ENCODE data around the gene EIF2D. TPM values are rescaled to one million over a fixed set of nuclear protein-coding genes. Genes with fewer than 3 reads are reported as not detected.

Gene EIF2D
- total and polyA plus RNA-seq, 7 donors = 27.0 to 59.6 (median 43.3) TPM

DNA sequence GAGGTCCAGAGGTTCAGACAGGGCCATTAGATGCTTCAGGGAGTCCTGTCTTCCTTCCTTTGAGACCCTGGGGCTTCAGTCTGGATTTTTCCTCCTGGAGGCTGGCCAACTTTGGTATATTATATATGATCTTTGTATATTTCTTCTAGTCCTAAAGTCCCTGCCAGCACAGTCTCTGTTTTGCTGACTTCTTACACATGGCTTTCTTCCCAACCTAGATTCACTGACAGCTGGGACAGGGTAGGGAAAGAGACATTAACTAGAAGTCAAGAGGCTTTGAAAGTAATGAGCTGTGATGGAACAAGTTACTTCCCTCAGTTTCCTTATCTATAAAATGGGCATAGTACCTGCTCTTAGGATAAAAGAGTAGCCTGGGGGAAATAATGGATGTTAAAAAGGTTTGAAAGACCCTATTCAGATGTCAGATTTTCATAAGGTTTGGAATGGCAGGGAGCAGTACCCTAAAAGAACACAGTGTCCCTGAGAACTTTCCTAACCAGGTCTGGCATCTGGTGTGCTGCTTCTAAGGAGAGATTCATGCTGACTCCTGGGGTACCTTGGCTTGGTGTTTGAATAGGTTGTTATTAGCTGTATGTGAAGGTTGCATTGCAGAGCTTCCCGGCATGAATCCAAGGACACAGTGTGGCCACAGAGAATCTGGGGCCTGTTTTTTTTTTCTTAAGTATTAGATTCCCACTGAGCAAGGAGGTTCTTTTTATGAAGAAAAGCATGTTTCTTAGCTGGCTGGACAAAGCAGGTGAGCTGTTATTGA, 57.4 kb downstream of the EIF2D start:
- whole genome bisulfite sequencing, 2 donors = 87 to 92% methylated on average over 1 of the region's 1 CpG
- no peaks in the 10 kb centered on the region for H3K9me3 ChIP-seq
- intact Hi-C loops (cut with DNase I) = no loop called here
- H3K4me3 ChIP-seq = no peak overlapping the region
- no peak for TF ChIP-seq POLR2AphosphoS5 (IDR thresholded peaks at IDR 0.05)
- TF ChIP-seq, protein P1, sequence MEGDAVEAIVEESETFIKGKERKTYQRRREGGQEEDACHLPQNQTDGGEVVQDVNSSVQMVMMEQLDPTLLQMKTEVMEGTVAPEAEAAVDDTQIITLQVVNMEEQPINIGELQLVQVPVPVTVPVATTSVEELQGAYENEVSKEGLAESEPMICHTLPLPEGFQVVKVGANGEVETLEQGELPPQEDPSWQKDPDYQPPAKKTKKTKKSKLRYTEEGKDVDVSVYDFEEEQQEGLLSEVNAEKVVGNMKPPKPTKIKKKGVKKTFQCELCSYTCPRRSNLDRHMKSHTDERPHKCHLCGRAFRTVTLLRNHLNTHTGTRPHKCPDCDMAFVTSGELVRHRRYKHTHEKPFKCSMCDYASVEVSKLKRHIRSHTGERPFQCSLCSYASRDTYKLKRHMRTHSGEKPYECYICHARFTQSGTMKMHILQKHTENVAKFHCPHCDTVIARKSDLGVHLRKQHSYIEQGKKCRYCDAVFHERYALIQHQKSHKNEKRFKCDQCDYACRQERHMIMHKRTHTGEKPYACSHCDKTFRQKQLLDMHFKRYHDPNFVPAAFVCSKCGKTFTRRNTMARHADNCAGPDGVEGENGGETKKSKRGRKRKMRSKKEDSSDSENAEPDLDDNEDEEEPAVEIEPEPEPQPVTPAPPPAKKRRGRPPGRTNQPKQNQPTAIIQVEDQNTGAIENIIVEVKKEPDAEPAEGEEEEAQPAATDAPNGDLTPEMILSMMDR (IDR thresholded peaks at IDR 0.05) = no peak
- no peak for TF ChIP-seq EP300 (IDR thresholded peaks at IDR 0.05)
- TF ChIP-seq POLR2A (IDR thresholded peaks at IDR 0.05) = no peak
- H3K27ac ChIP-seq = peak overlapping the region in 3 of 4 donors; percentile 68 to 78 (median 69)
- no peaks in the 10 kb centered on the region for H3K27me3 ChIP-seq
- H3K4me1 ChIP-seq = peaks cover 0 to 41% (median 27%) of the 10 kb centered on the region in 4 donors
- H3K36me3 ChIP-seq = no peaks in the 10 kb centered on the region
- no peak for DNase-seq

DNA sequence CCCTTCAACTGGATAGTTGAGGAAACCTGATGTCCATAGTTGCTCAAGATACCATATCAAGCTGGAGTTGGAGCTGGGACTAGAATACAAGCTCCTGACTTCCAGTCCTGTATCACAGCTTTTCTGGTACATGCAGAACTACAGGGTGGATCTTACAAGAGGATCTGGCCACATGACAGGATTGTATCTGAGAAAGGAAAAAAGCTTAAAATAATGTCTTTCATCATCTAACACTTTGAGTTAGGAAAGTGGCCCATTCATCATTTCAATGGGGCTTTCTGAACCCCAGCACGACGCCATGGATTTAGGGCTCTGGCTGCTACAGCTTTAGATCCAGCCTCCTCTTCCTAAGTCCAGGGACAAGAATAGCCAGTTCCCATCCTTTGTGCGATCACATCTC, 58.1 kb downstream of the EIF2D start:
- TF ChIP-seq, protein P1 (IDR thresholded peaks at IDR 0.05) = no peak
- no peak for TF ChIP-seq EP300 (IDR thresholded peaks at IDR 0.05)
- peaks cover 0 to 35% (median 24%) of the 10 kb centered on the region in 4 donors for H3K4me1 ChIP-seq
- WGBS, 2 donors = 91 to 92% methylated on average over 3 of the region's 3 CpGs
- H3K4me3 ChIP-seq = no peak overlapping the region
- peak overlapping the region in 1 of 4 donors; percentile 43 for H3K27ac ChIP-seq
- H3K27me3 ChIP-seq = no peaks in the 10 kb centered on the region
- no peaks in the 10 kb centered on the region for H3K36me3 ChIP-seq
- intact Hi-C loops (cut with DNase I) = no loop called here
- H3K9me3 ChIP-seq = no peaks in the 10 kb centered on the region
- DNase-seq = no peak

DNA sequence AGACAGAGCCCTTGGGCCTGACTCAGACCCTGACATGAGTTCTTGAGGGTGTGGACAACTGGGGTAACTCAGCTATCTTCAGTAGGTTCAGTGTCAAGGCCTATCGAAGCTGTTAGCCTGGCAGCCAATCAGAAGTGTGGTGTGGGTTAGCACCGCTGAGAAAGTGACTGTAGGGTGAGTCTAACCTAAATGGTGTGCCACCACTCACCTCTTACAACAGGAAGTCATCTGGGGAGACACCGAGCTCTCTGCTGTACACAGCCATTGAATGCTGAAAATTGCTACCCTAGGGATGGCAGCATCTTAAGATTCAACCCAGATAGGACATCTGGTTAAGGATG, 60.3 kb downstream of the EIF2D start:
- TF ChIP-seq POLR2A (IDR thresholded peaks at IDR 0.05) (no peak), POLR2AphosphoS5 (IDR thresholded peaks at IDR 0.05) (no peak), EP300 (IDR thresholded peaks at IDR 0.05) (no peak)
- TF ChIP-seq, protein P1 (IDR thresholded peaks at IDR 0.05) = no peak
- no peak for DNase-seq

DNA sequence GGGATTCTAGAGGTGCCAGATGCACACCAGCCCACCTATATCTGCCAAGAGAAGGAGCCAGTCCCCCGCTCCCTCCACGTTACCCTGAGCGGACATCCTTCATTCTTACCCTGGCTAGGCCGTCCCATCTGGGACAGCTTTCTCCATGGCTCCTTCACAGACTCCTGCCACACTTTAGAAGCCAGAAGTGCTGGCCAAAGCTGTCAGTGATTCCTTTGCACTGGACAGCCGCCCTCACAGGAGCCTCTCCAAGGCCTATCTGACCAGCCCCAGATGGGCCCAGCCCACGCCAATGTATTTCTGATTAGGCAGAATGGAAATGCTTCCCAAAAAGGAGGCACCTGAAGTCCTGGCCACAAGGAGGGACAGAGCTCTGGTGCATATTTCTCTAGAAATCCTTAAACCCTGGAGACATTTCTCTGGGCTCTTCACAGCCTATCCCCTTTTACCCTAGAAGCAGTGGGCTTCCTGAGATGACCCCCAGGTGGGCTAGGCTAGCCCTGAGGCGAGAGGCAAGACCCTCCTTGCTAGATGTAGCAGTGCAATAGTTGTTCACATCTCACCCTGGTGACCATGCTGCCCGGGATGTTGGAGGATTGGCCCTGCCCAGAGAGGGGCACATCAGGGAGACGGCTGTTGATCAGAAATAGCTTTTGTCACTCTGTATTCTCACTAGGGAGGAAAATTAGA, 60.8 kb downstream of the EIF2D start:
- no peaks in the 10 kb centered on the region for H3K27me3 ChIP-seq
- intact Hi-C loops (cut with DNase I) = no loop called here
- no peaks in the 10 kb centered on the region for H3K9me3 ChIP-seq
- 92 to 94% methylated on average over 9 of the region's 9 CpGs for WGBS, 2 donors
- no peaks in the 10 kb centered on the region for H3K36me3 ChIP-seq
- H3K27ac ChIP-seq = no peak overlapping the region
- no peak overlapping the region for H3K4me3 ChIP-seq
- no peak for TF ChIP-seq POLR2A (IDR thresholded peaks at IDR 0.05)
- TF ChIP-seq POLR2AphosphoS5 (IDR thresholded peaks at IDR 0.05) = no peak
- TF ChIP-seq EP300 (IDR thresholded peaks at IDR 0.05) = no peak
- TF ChIP-seq, protein P1 (IDR thresholded peaks at IDR 0.05) = no peak
- peaks cover 0 to 18% (median 12%) of the 10 kb centered on the region in 4 donors for H3K4me1 ChIP-seq
- no peak for DNase-seq

More for the DNA sequence above, 60.3 kb downstream of the EIF2D start:
- WGBS, 2 donors = 65 to 88% methylated on average over 3 of the region's 3 CpGs
- H3K9me3 ChIP-seq = no peaks in the 10 kb centered on the region
- no peak overlapping the region for H3K4me3 ChIP-seq
- no peaks in the 10 kb centered on the region for H3K36me3 ChIP-seq
- intact Hi-C loops (cut with DNase I) = no loop called here
- H3K27ac ChIP-seq = no peak overlapping the region
- no peaks in the 10 kb centered on the region for H3K27me3 ChIP-seq
- peaks cover 0 to 23% (median 17%) of the 10 kb centered on the region in 4 donors for H3K4me1 ChIP-seq
